HL-60 (cell line): ENCODE results near the gene GSG1L2.

ENCODE experiments used
- DNase-seq, 2 experiments: peaks; one replicate each; pipeline ENCODE4 v3.0.0-alpha.2; 2010 to 2020; ENCODE audit warnings: low read depth in 1 of 2, low spot score in 1 of 2
- H3K27ac ChIP-seq: fragments of 250-450 bp; sonication (Bioruptor Pico); replicated peaks from 2 replicates; pipeline ENCODE4 v1.5.1; 2020; ENCODE audit warnings: mild to moderate bottlenecking, moderate library complexity
- H3K27me3 ChIP-seq: fragments of 250-450 bp; sonication (Bioruptor Pico); 2 replicates; pipeline ENCODE4 v1.5.1; 2021; ENCODE audit warnings: mild to moderate bottlenecking, moderate library complexity; ENCODE audit not compliant: insufficient read depth, poor library complexity, severe bottlenecking
- H3K4me3 ChIP-seq: replicated peaks from 2 replicates; pipeline ENCODE4 v1.5.1; 2011; ENCODE audit warnings: mild to moderate bottlenecking, control low read depth, low read length; ENCODE audit not compliant: insufficient read depth
- GABPA ChIP-seq: IDR thresholded peaks from 2 replicates; pipeline ENCODE4 v1.6.1; 2012; ENCODE audit warnings: low read depth
- POLR2AphosphoS5 ChIP-seq: IDR thresholded peaks from 2 replicates; pipeline ENCODE4 v1.6.1; 2012; ENCODE audit warnings: low read depth
- REST ChIP-seq: IDR thresholded peaks from 2 replicates; pipeline ENCODE4 v1.6.1; 2012; ENCODE audit warnings: low read depth; ENCODE audit not compliant: insufficient replicate concordance
- SPI1 ChIP-seq: IDR thresholded peaks from 2 replicates; pipeline ENCODE4 v1.6.1; 2012; ENCODE audit warnings: low read depth, mild to moderate bottlenecking, borderline replicate concordance
- TF ChIP-seq, protein P1 (sequence below): IDR thresholded peaks from one replicate; pipeline ENCODE4 v1.5.1; 2011; ENCODE audit warnings: low read length, control low read depth, inconsistent platforms; ENCODE audit not compliant: insufficient read depth

The GSG1L2 gene

GRCh38 chr17:9769036-9769695 is 52.7 kb downstream of the GSG1L2 start:
- Histone ChIP-seq H3K27me3 (no peaks in the 10 kb centered on the region), H3K4me3 (no peak overlapping the region), H3K27ac (no peak overlapping the region)
- DNase-seq = no peak
- TF ChIP-seq GABPA (no peak), POLR2AphosphoS5 (no peak), SPI1 (no peak), REST (no peak)
- TF ChIP-seq, protein P1, sequence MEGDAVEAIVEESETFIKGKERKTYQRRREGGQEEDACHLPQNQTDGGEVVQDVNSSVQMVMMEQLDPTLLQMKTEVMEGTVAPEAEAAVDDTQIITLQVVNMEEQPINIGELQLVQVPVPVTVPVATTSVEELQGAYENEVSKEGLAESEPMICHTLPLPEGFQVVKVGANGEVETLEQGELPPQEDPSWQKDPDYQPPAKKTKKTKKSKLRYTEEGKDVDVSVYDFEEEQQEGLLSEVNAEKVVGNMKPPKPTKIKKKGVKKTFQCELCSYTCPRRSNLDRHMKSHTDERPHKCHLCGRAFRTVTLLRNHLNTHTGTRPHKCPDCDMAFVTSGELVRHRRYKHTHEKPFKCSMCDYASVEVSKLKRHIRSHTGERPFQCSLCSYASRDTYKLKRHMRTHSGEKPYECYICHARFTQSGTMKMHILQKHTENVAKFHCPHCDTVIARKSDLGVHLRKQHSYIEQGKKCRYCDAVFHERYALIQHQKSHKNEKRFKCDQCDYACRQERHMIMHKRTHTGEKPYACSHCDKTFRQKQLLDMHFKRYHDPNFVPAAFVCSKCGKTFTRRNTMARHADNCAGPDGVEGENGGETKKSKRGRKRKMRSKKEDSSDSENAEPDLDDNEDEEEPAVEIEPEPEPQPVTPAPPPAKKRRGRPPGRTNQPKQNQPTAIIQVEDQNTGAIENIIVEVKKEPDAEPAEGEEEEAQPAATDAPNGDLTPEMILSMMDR = no peak

- Histone ChIP-seq H3K27me3 (no peaks in the 10 kb centered on the region), H3K4me3 (no peak overlapping the region), H3K27ac (no peak overlapping the region)
- TF ChIP-seq, protein P1 = no peak
- TF ChIP-seq REST (no peak), POLR2AphosphoS5 (no peak)
- no peak for DNase-seq
Observed at GRCh38 chr17:9768381-9768934, 53.4 kb downstream of the GSG1L2 start.

- H3K27me3 ChIP-seq = no peaks in the 10 kb centered on the region
- no peak for TF ChIP-seq GABPA
- no peak for TF ChIP-seq SPI1
- no peak for TF ChIP-seq POLR2AphosphoS5
- TF ChIP-seq REST = no peak
- TF ChIP-seq, protein P1 = no peak
- no peak for DNase-seq
- no peak overlapping the region for H3K27ac ChIP-seq
- H3K4me3 ChIP-seq = no peak overlapping the region
Observed at GRCh38 chr17:9767432-9767991, 54.4 kb downstream of the GSG1L2 start.
